CD4-positive, alpha-beta T cell treated with Interleukin-15 for 4 hours (primary cell): ENCODE measurements around the gene ELAVL1.

ENCODE experiments used
- DNase-seq: peaks from one replicate; pipeline ENCODE4 v3.0.0-alpha.2; 2020; ENCODE audit warnings: low spot score

Gene ELAVL1

GRCh38 chr19:7933411-7933810 is 72.0 kb downstream of the ELAVL1 start:
- no peak for DNase-seq

- no peak for DNase-seq
These were observed 72.5 kb downstream of the ELAVL1 start for GRCh38 chr19:7932930-7933300.

- DNase-seq, result no peak
These were observed 73.0 kb downstream of the ELAVL1 start for GRCh38 chr19:7932276-7932929.

- DNase-seq, result no peak
These were observed 74.0 kb downstream of the ELAVL1 start for GRCh38 chr19:7931221-7932061.

DNA sequence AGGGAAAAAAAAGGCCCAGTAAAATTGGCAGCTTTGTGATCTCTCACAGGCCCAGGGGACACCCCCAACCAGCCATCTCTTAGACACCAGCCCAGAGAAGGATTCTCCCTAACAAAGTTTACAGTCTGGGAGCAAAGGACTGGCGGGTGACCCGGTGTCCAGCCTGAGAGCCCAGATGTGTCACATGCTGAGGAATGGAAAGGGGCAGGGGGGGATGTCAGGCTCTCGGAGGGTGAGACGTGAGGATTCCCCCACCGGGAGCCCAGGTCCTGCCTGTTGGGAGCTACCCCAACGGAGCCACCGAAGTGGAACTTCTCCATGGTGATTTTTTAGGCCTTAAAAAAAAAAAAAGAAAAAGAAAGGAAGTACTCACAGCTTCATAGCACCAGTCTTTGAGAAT is 74.7 kb downstream of the ELAVL1 start:
- DNase-seq, result no peak

- peak; percentile 17 for DNase-seq
These were observed 75.4 kb downstream of the ELAVL1 start for GRCh38 chr19:7930030-7930429.

- peak; percentile 83 for DNase-seq
These were observed 76.4 kb downstream of the ELAVL1 start for GRCh38 chr19:7928741-7929701.

DNA sequence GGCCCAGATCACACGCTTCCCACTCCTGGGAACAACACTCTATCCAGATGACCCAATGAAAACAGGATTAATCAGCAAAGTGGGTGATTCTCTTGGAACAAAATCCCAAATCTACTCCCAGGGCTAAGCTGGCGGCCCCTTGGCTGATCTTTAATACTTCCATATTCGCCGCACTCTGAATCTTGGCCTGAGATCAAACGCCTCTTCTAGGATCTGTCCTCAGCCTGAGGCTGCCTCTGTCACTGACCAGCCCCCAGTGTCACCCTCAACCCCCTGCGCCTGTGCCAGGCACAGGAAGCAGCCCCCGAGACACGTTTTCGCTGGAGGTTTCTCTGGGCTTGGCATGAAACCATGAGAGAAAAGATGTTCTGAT is 77.1 kb downstream of the ELAVL1 start:
- DNase-seq, result no peak

DNA sequence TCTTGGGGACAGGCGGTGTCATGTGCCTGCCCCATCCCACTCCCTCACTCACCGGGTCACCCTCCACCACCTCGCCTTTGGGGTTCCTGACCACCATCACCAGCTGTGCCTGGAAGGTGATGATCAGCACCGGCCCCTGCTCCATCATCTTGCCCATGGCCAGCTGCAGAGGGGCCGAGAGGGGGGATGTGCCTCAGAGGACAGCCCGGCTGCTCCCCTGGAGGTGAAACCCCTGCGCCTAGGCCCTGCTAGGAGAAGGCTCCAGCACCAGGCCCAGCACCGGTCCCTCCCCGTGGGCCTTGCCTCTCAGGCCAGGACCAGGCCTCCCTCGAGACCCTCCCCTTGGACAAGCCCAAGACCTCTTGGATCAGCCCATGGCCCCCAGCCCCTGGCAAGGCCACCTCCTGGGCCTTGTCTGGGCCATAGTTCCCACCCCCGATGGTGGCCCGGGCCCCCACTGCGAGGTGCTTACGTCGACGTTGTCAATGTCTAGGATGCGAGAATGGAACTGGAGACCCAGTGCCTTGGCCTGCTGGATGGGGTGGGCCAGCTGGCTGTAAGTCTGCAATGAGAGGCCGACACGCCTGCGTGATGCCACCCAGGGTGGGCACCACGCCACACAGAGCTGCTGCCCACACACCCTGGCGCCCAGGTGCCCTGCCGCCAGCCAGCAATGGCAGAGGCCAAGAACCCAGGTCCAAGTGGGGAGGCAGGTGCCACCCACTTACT is 77.7 kb downstream of the ELAVL1 start:
- no peak for DNase-seq

- DNase-seq, result no peak
These were observed 78.5 kb downstream of the ELAVL1 start for GRCh38 chr19:7926727-7927604.

- DNase-seq, result peak; percentile 79
These were observed 79.3 kb downstream of the ELAVL1 start, which contains the start of gene CTXN1 for GRCh38 chr19:7926021-7926726. CTXN1 (minus strand) TSS chr19:7926135; CDS start chr19:7925538, 597 bp downstream.

DNA sequence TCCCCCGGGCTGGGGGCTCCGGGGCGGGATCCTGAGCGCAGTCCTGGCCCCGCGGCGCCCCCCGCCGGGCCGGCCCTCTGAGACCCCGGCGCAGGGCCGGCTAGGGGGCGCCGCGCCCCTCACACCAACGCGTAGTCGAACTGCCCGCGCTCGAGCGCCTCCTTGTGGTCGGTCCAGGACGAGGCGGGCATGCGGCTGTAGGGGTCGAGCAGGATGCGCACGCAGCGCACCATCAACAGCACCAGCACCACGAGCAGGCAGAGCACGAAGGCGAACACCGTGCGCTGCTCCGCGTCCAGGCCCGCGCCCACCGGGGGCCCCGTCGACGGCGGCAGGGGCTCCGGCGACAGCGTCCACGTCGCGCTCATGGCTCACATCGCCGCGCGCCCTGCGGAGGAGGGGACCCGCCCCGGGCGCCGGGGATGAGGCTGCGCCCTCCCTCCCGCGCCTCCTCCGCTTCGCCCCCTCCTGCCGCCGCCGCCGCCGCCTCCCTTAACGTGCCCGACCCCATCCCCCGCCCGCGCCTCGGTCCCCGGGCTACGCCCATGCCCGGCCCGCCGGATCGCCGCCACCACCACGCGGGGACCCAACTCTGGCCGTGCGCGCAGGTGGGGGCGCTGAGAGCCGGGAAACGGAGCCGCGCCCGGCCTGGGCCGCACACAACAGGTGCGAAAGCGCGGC is 80.1 kb downstream of the ELAVL1 start:
- DNase-seq, result peak; percentile 69

DNA sequence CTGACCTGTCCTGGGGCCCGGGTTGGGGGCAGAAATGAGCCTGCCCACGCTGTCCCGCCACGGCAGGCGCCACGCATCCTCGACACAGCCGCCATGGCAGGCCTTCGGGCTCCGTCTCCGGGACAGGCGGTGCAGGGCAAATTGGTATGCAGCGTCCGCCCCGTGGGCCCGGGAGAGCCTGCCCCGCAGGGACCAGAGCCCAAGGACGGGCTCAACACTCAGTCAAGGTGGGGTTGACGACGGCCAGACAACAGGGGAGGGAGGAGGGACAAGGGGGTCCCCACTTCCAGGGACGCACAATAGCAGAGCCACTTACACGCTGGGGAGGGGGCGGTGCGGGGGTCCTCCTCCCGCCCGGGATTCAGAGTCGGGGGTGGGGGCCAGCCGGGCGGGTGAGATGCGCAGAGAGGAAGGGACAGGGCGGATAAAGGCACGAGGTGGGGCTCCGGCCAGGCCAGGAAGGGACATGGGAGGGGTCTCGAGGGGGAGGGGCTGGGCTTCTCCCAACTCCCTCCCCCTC is 80.7 kb downstream of the ELAVL1 start:
- DNase-seq, result no peak

- DNase-seq, result no peak
These were observed 81.2 kb downstream of the ELAVL1 start for GRCh38 chr19:7924241-7924640.

DNA sequence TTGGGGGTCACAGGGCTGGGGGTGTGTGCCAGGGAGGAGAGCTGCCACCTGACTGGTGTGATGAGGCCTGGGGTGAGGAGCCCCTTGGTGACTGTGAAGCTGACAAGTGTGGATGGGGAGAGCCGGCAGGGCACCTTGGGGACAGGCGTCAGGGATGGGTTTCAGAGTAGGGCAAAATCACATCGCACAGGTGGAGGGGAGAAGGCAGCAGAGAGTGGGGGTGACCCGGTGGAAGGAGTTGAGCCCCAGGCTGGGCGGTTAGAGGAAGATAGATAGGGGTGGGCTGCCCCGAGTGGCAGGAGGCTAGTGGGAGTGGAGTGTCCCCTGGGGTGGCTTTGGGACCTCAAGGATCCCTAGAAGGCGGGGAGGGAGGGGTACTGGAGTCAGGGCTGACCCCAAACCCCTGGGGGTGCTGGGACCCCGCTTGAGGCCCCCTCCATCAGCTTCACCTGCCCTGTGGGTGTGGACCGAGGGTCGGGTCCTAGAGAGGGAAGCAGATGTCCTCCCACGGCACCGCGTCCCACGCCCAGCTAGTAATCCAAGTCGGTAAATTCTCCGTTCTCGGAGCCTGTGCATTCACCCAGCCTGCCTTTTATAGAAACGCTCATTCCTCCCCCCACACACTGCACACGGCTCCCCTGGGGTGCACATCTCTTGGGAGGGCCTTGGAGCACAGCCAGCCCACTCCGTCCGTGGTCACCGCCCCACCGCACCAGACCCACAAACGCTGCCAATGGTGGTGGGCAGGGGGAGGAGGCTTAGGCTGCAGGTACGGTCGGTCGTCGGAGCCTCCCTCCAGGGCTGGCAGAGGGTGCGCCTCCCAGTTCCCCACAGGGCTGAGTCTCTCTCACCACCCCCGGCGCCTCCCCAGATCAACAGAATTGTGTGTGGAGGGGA is 81.9 kb downstream of the ELAVL1 start:
- no peak for DNase-seq

DNA sequence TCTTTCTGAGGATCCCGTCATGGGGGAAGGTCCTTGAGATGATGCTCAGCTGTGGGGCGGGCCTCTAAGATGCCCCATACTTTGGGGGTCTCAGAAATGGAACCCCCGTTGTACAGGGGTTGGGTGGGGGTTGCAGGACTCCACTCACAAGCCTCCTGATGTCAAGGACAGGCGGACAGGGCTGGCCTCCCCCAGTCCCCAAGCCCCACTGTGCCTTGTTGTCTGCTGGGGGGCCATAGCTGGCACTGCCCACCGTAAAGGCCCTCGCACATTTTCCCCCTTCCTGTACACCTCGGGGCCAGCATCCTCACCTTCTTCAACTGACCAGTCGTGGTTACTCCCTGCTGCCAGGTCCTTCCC is 82.6 kb downstream of the ELAVL1 start:
- no peak for DNase-seq

- no peak for DNase-seq
These were observed 83.2 kb downstream of the ELAVL1 start for GRCh38 chr19:7921967-7922835.
